NCI-H1694 (cell line): ENCODE results near the gene POLR1G.

Source experiments
- DNase-seq: peaks from one replicate; lab custom pipeline; 2025; lab: John Stamatoyannopoulos, UW

POLR1G gene

GRCh38 chr19:45406226-45407090 is at the start of gene POLR1G:
POLR1G (plus strand) TSS chr19:45406644; CDS start chr19:45406697, 53 bp downstream.
- peak; percentile 82 for DNase-seq

- no peak for DNase-seq
Observed at GRCh38 chr19:45356760-45357444, 49.5 kb upstream of the POLR1G start.

- no peak for DNase-seq
Observed at GRCh38 chr19:45357445-45357783, 49.0 kb upstream of the POLR1G start.

- no peak for DNase-seq
Observed at GRCh38 chr19:45358213-45358792, 48.1 kb upstream of the POLR1G start.

GRCh38 chr19:45361608-45362007 is 44.8 kb upstream of the POLR1G start:
- DNase-seq: no peak

GRCh38 chr19:45362291-45362690 is 44.2 kb upstream of the POLR1G start:
- DNase-seq: no peak

GRCh38 chr19:45363861-45364459 is 42.5 kb upstream of the POLR1G start:
- DNase-seq: no peak

GRCh38 chr19:45364696-45365095 is 41.7 kb upstream of the POLR1G start:
- DNase-seq: no peak

GRCh38 chr19:45368127-45368526 is 38.3 kb upstream of the POLR1G start:
- DNase-seq: no peak

- DNase-seq: no peak
Observed at GRCh38 chr19:45368737-45369340, 37.6 kb upstream of the POLR1G start.

- peak; percentile 97 for DNase-seq
Observed at GRCh38 chr19:45370410-45371204, 35.8 kb upstream of the POLR1G start, which contains the start of gene ERCC2. ERCC2 (minus strand) TSS chr19:45370573; CDS start chr19:45370540, 33 bp downstream.

GRCh38 chr19:45376045-45376724 is 30.3 kb upstream of the POLR1G start:
- DNase-seq: no peak

GRCh38 chr19:45380107-45380506 is 26.3 kb upstream of the POLR1G start:
- DNase-seq: no peak

GRCh38 chr19:45382426-45382825 is 24.0 kb upstream of the POLR1G start:
- DNase-seq: no peak

GRCh38 chr19:45385392-45386221 is 20.8 kb upstream of the POLR1G start:
- no peak for DNase-seq

GRCh38 chr19:45391346-45391745 is 15.1 kb upstream of the POLR1G start:
- peak; percentile 3 for DNase-seq

GRCh38 chr19:45391871-45392665 is 14.4 kb upstream of the POLR1G start:
- no peak for DNase-seq

GRCh38 chr19:45395821-45396617 is 10.4 kb upstream of the POLR1G start:
- DNase-seq: no peak
